OCI-LY1 (cell line): Measurements from ENCODE around the gene KCNJ3.

ENCODE experiments used
- H2AFZ ChIP-seq: fragments of 200-600 bp; sonication (generic), shearing (Covaris generic); 2 replicates; pipeline ENCODE4 v1.6.0; 2014; ENCODE audit warnings: antibody characterized with exemption, mild to moderate bottlenecking, low read length
- H3F3A ChIP-seq: fragments of 200-600 bp; sonication (generic), shearing (Covaris generic); 2 replicates; pipeline ENCODE4 v1.6.0; 2014; ENCODE audit warnings: mild to moderate bottlenecking, antibody characterized with exemption, low read length, moderate library complexity; ENCODE audit not compliant: insufficient read depth
- H3K27ac ChIP-seq: fragments of 200-600 bp; sonication (generic); 2 replicates; pipeline ENCODE4 v1.5.1; 2014; ENCODE audit warnings: low read length, mixed run types, mild to moderate bottlenecking, low read depth; ENCODE audit not compliant: poor library complexity, severe bottlenecking
- H3K27me3 ChIP-seq: fragments of 200-600 bp; sonication (generic); 2 replicates; pipeline ENCODE4 v1.6.0; 2014; ENCODE audit warnings: antibody characterized with exemption, mild to moderate bottlenecking, low read length, moderate library complexity; ENCODE audit not compliant: insufficient read depth
- H3K36me3 ChIP-seq: fragments of 200-600 bp; sonication (generic); 2 replicates; pipeline ENCODE4 v1.6.1; 2014; ENCODE audit warnings: mild to moderate bottlenecking, antibody characterized with exemption, low read length, moderate library complexity, mixed read lengths; ENCODE audit not compliant: insufficient read depth
- H3K4me1 ChIP-seq: fragments of 200-600 bp; sonication (generic); 2 replicates; pipeline ENCODE4 v1.5.1; 2014; ENCODE audit warnings: mild to moderate bottlenecking, low read length, moderate library complexity; ENCODE audit not compliant: insufficient read depth, severe bottlenecking
- H3K4me2 ChIP-seq: fragments of 200-600 bp; sonication (generic), shearing (Covaris generic); 2 replicates; pipeline ENCODE4 v1.6.1; 2014; ENCODE audit warnings: low read length
- H3K4me3 ChIP-seq: fragments of 200-600 bp; sonication (generic); 2 replicates; pipeline ENCODE4 v1.5.1; 2014; ENCODE audit warnings: low read length, low read depth, mild to moderate bottlenecking, mixed read lengths; ENCODE audit not compliant: poor library complexity, severe bottlenecking
- H3K79me2 ChIP-seq: fragments of 200-600 bp; shearing (Covaris generic); 2 replicates; pipeline ENCODE4 v1.6.1; 2016; ENCODE audit warnings: mixed run types, low read length, mixed read lengths; ENCODE audit not compliant: insufficient read depth
- H3K9ac ChIP-seq: fragments of 200-600 bp; sonication (generic), shearing (Covaris generic); 2 replicates; pipeline ENCODE4 v1.6.1; 2014; ENCODE audit warnings: mild to moderate bottlenecking, low read length, mixed read lengths
- H3K9me2 ChIP-seq: fragments of 200-600 bp; sonication (generic), shearing (Covaris generic); 2 replicates; pipeline ENCODE4 v1.6.1; 2014; ENCODE audit warnings: low read depth, mild to moderate bottlenecking, low read length, mixed read lengths
- H3K9me3 ChIP-seq: fragments of 200-600 bp; shearing (Covaris generic); 2 replicates; pipeline ENCODE4 v1.6.1; 2014; ENCODE audit warnings: low read length, mixed read lengths
- H4K20me1 ChIP-seq: fragments of 200-600 bp; sonication (generic), shearing (Covaris generic); 2 replicates; pipeline ENCODE4 v1.6.0; 2016; ENCODE audit warnings: mild to moderate bottlenecking, low read length; ENCODE audit not compliant: insufficient read depth
- CTCF ChIP-seq: fragments of 200-600 bp; sonication (generic), shearing (Covaris generic); IDR thresholded peaks from 2 replicates; pipeline ENCODE4 v1.5.1; 2017; ENCODE audit warnings: mild to moderate bottlenecking, antibody characterized with exemption, low read length, moderate library complexity, mixed read lengths
- EZH2 ChIP-seq: fragments of 200-600 bp; sonication (generic), shearing (Covaris generic); IDR thresholded peaks from 2 replicates; pipeline ENCODE4 v1.8.0; 2017; ENCODE audit warnings: borderline replicate concordance, mixed run types, mild to moderate bottlenecking, antibody characterized with exemption, low read length, moderate library complexity, mixed read lengths

The KCNJ3 gene

GRCh38 chr2:154758871-154759270 is 60.4 kb downstream of the KCNJ3 start:
- no peaks in the 10 kb centered on the region for H3K9me2 ChIP-seq
- H3K27ac ChIP-seq: no peak overlapping the region
- TF ChIP-seq EZH2: no peak
- TF ChIP-seq CTCF: no peak
- no peaks in the 10 kb centered on the region for H3K4me1 ChIP-seq
- no peaks in the 10 kb centered on the region for H3K79me2 ChIP-seq
- H3K9me3 ChIP-seq: no peaks in the 10 kb centered on the region; the same call in 1 of the 2 replicates
- H3K36me3 ChIP-seq: no peaks in the 10 kb centered on the region
- H2AFZ ChIP-seq: no peak overlapping the region
- H3K27me3 ChIP-seq: no peaks in the 10 kb centered on the region
- H3K9ac ChIP-seq: no peak overlapping the region
- H3K4me2 ChIP-seq: no peak overlapping the region
- H3F3A ChIP-seq: no peaks in the 10 kb centered on the region
- no peak overlapping the region for H3K4me3 ChIP-seq
- H4K20me1 ChIP-seq: no peaks in the 10 kb centered on the region

DNA sequence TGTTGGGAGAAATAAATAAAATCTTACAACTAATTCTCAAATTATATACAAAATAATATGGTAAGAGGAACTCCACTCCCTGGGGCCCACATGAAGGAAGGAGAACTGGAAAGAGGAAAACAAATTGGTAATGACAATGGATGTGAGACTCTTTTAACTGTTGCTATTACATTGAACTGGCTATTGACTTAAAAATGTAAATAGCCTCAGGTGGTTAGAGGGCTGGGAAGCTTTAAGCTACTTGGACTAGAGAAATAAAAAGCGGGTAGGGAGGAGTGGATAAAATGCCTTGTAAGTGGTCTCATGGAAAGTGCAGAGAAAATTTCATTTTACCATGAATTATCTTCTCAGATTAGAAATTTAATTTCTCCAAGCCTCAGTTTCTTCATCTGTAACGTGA is 64.1 kb downstream of the KCNJ3 start:
- Histone ChIP-seq H3K79me2 (no peaks in the 10 kb centered on the region), H3K27ac (no peak overlapping the region), H3K36me3 (no peaks in the 10 kb centered on the region), H3K9me2 (no peaks in the 10 kb centered on the region), H4K20me1 (no peaks in the 10 kb centered on the region), H3K27me3 (no peaks in the 10 kb centered on the region), H3K4me3 (no peak overlapping the region), H3K4me1 (no peaks in the 10 kb centered on the region), H2AFZ (no peak overlapping the region), H3K9me3 (no peaks in the 10 kb centered on the region; the same call in 1 of the 2 replicates), H3F3A (no peaks in the 10 kb centered on the region), H3K9ac (no peak overlapping the region), H3K4me2 (no peak overlapping the region)
- TF ChIP-seq CTCF: no peak
- TF ChIP-seq EZH2: no peak

DNA sequence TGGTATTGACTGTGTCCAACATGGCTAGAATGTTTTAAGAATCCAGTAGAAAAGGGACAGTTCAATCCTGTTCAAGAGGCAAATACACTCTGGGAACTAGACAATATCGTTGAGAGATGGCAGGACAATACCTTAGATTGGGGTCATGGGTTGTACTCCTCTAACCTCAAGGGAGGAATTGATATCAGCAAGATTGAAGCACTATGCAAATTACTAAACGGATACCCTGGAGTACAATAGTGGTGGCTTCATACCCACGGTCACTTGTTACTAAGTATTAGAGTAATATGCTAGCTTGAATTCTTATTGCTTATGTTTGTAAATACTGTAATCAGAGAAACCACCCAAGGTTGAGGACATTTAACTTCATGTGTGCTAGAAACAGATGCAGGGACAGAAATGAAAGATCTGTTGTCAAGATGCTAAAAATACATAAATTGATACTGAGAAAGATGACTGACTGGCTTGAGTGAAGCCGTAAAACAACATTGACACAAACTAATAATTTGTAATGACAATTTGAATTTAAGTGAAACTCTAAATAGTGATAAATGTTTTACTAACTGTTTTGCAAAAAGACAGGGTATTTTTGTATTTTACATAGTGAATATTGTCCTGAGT is 73.3 kb downstream of the KCNJ3 start:
- no peaks in the 10 kb centered on the region for H3K9me3 ChIP-seq
- H3K4me3 ChIP-seq: no peak overlapping the region
- H4K20me1 ChIP-seq: no peaks in the 10 kb centered on the region
- no peak overlapping the region for H3K9ac ChIP-seq
- H3K36me3 ChIP-seq: no peaks in the 10 kb centered on the region
- no peaks in the 10 kb centered on the region for H3K9me2 ChIP-seq
- H3F3A ChIP-seq: no peaks in the 10 kb centered on the region
- no peaks in the 10 kb centered on the region for H3K27me3 ChIP-seq
- H3K4me1 ChIP-seq: no peaks in the 10 kb centered on the region
- H2AFZ ChIP-seq: peak overlapping the region; percentile 74
- H3K79me2 ChIP-seq: no peaks in the 10 kb centered on the region
- TF ChIP-seq EZH2 (no peak), CTCF (no peak)
- no peak overlapping the region for H3K27ac ChIP-seq
- H3K4me2 ChIP-seq: no peak overlapping the region
